Cardiac fibroblast (primary cell): ENCODE results near the gene DDX51.

Experiments
- DNase-seq, 2 donors: peaks; one replicate each; pipeline versions ENCODE4 v3.0.0 to v3.0.0-alpha.2; 2010; ENCODE audit warnings: low read depth in 2 of 2
- H3K4me3 ChIP-seq, 2 donors: replicated peaks in 1 of 2; 1 replicate in 1 of 2; 2 replicates in 1 of 2; pipeline ENCODE4 v1.5.1; 2011; ENCODE audit warnings: low read depth in 2 of 2, low read length in 2 of 2, mild to moderate bottlenecking in 2 of 2, moderate library complexity in 1 of 2
- CTCF ChIP-seq: IDR thresholded peaks from one replicate; pipeline ENCODE4 v1.5.1; 2011; ENCODE audit warnings: low read depth, mild to moderate bottlenecking, low read length, inconsistent platforms

Gene DDX51

GRCh38 chr12:132169376-132169775, 25.3 kb upstream of the DDX51 start:
- TF ChIP-seq CTCF, result no peak
- DNase-seq, result no peak
- H3K4me3 ChIP-seq, result no peak overlapping the region

GRCh38 chr12:132168311-132169031, 24.4 kb upstream of the DDX51 start:
- no peak for TF ChIP-seq CTCF
- H3K4me3 ChIP-seq, result no peak overlapping the region
- DNase-seq, result no peak

DNA sequence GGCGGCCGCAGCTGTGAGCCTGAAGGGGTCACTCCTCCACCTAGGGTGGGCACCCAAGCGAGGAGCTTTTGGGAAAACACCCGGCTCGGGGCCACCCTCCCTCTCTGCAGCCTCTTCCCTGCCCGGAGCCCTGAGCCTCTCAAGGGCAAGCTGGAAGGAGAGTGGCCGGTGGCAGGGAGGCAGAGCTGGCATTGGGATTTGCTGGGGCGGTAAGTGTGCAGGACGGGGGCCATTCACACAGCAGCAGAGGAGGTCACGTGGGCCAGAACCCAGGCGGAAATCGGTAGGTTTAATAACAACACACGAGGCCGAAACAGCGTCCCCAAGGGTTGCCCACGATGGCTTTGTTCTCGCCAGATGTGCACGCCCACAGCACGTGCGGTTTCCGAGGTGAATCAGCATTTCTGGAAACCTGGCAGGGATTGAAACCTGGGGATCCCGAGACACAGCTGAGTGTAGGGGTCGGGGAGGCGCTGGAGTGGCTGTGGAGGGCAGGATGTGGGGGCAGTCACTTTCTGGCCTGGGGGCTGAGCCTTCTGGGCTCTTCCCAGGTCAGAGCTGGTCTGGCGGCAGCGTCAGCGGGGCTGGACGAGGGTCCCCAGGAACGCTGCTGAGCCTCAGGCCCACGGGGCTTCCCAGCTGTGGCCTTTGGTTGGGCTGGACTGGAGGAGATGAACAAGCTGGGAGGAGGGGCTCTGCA, 23.6 kb upstream of the DDX51 start:
- no peak for DNase-seq
- no peak for TF ChIP-seq CTCF
- no peak overlapping the region for H3K4me3 ChIP-seq

DNA sequence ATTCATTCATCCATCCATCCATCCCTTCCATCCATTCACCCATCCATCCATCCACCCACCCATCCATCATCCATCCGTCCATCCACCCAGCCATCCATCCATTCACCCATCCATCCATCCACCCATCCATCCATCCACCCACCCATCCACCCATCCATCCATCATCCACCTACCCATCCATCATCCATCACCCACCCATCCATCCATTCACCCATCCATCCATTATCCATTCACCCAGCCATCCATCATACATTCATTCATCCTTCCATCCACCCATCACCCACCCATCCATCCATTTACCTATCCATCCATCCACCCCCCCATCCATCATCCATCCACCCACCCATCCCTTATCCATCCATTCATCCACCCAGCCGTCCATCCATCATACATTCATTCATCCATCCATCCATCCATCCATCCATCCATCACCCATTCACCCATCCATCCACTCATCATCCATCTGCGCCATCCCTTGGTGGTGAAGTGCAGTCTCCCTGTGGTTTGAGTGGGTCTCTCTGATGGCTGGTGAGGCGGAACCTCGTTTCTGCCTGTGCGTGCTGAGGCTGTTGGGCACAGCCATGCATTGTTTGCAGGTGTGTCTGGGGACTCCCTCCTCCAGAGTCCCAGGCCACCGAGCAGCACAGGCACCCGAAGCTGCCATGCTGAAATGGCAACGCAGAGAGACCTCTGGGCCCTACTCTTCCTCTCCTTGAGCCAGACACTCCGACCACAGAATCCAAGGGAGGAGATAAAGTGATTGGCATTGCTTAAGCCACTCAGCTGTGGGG, 22.9 kb upstream of the DDX51 start:
- H3K4me3 ChIP-seq, result no peak overlapping the region
- TF ChIP-seq CTCF, result no peak
- no peak for DNase-seq

- no peak for DNase-seq
- no peak overlapping the region for H3K4me3 ChIP-seq
- no peak for TF ChIP-seq CTCF
Measured at GRCh38 chr12:132166093-132166492, 22.0 kb upstream of the DDX51 start.

GRCh38 chr12:132165584-132165983, 21.5 kb upstream of the DDX51 start:
- no peak overlapping the region for H3K4me3 ChIP-seq
- DNase-seq, result no peak
- no peak for TF ChIP-seq CTCF
